ENCODE results near the gene C19orf44.

DNA sequence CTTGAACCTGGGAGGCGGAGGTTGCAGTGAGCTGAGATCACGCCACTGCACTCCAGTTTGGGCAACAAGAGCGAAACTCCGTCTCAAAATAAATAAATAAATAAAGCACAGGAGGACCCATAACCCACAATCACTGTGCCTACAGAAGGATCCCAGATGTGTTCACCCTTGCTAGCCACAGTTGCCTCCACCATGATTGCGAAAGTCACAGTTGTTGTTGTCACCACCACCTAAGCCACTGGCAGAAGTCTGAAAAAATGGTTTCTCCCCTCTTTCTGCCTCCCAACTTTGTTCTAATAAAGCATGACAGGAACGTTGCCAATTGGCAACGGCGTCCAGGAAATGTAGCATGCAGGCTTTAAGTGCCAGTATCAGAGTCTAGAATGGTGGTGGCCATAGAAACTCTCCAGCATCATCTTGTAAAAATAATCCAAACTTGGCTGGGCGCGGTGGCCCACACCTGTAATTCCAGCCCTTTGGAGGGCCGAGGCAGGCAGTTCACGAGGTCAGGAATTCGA lies 22.3 kb upstream of the C19orf44 start:
- no peak for TF ChIP-seq POLR2A (IDR thresholded peaks at IDR 0.05)
- TF ChIP-seq, protein P1, sequence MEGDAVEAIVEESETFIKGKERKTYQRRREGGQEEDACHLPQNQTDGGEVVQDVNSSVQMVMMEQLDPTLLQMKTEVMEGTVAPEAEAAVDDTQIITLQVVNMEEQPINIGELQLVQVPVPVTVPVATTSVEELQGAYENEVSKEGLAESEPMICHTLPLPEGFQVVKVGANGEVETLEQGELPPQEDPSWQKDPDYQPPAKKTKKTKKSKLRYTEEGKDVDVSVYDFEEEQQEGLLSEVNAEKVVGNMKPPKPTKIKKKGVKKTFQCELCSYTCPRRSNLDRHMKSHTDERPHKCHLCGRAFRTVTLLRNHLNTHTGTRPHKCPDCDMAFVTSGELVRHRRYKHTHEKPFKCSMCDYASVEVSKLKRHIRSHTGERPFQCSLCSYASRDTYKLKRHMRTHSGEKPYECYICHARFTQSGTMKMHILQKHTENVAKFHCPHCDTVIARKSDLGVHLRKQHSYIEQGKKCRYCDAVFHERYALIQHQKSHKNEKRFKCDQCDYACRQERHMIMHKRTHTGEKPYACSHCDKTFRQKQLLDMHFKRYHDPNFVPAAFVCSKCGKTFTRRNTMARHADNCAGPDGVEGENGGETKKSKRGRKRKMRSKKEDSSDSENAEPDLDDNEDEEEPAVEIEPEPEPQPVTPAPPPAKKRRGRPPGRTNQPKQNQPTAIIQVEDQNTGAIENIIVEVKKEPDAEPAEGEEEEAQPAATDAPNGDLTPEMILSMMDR (IDR thresholded peaks at IDR 0.05): no peak
